Eye (tissue), 1 donor: Measurements from ENCODE around the gene HOXA9.

Experiments used
- DNase-seq: peaks from one replicate; pipeline ENCODE4 v3.0.0-alpha.2; 2015

The HOXA9 gene

GRCh38 chr7:27175626-27176523 lies 10.5 kb upstream of the HOXA9 start:
- no peak for DNase-seq

GRCh38 chr7:27174874-27175625 lies 9.7 kb upstream of the HOXA9 start:
- DNase-seq = no peak

DNA sequence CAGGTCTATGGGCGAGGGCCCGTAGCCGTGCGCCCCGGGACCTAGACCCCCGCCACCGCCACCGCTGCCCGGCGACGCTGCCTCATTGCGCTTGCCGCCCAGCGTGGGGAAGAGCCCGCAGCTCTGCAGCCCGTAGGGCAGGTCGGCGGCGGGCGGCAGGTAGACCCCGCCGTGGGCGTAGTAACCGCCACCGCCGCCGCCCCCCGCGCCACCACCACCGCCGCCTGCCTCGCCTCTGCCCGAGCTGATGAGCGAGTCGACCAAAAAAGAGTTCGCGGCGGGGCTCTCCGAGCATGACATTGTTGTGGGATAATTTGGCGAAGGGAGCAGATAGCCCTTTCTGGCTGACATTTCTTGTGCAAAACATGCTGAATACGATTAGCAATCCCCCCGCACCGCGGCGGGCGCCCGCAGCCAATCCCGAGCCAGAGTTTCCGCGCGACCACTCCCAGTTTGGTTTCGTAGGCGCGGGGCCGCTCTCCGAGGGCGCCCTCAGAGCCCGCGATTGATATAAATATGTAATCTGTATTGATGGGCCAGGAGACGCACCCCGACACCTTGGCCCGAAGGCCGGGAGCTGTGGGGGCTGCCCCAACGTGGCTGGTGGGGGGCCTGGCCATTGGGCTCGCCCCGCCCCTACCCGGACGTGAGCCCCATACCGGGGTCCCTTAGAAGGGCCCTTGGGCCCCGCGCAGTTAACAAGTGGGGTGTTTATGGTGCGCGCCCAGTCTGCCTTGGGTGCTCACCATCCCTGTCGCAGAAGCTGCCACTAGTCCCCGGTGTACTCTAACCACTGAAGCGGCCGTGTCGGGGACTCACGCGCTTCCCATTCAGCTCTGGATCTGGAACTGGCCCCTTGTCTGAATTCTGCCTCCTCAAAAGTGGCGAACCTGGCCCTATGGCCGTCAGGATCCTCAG lies 8.9 kb upstream of the HOXA9 start, which contains the start of gene HOXA10:
HOXA10 (minus strand) TSS at position 365 of the 918 bp plus-strand sequence; CDS start at position 351, 14 bp downstream.
- DNase-seq = no peak

GRCh38 chr7:27173511-27173955 lies 8.2 kb upstream of the HOXA9 start:
- no peak for DNase-seq

GRCh38 chr7:27172823-27173510 lies 7.6 kb upstream of the HOXA9 start:
- DNase-seq = peak; percentile 70

- no peak for DNase-seq
These were observed 7.0 kb upstream of the HOXA9 start for GRCh38 chr7:27172315-27172774.

- no peak for DNase-seq
These were observed 6.4 kb upstream of the HOXA9 start for GRCh38 chr7:27171637-27172314.

- DNase-seq = no peak
These were observed 5.9 kb upstream of the HOXA9 start for GRCh38 chr7:27171325-27171636.

GRCh38 chr7:27170426-27171324 lies 5.3 kb upstream of the HOXA9 start:
- peak; percentile 69 for DNase-seq

DNA sequence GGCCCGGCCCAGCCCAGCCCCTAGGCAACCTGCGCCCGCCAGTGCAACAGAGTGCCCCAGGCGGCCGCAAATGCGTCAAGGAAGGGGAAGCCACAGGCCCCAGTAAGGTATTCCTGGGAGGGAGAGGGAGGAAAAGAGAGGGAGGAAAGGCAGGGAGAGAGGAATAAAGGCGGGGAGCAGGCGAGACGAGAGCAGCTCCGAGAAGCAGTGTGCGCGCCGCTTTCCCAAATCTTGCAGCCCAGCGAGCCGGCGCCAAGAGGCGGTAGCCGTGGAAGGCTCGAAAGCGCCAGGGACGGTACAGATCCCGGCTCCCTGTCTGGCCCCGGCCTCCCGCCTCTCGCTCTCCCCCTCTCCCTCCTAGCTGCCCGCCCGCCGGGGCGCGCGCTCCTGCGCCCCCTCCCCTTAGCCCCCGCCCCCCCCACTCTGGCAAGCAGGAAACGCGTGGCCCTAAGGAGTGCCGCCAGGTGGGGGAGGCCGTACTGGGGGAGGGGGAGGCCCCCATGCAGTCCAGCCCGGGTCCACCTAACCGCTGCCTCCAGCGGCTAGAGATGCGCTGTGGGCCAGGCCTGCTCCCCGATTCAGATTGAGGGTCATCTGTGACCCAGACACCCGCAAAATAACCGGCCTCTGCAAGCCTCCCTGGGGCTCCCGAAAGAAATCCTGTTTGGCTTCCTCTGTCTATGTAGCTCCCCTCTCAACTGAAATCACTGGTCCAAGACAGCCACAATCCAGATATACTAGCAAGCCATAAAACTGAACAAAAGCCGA lies 4.5 kb upstream of the HOXA9 start:
- DNase-seq = no peak

DNA sequence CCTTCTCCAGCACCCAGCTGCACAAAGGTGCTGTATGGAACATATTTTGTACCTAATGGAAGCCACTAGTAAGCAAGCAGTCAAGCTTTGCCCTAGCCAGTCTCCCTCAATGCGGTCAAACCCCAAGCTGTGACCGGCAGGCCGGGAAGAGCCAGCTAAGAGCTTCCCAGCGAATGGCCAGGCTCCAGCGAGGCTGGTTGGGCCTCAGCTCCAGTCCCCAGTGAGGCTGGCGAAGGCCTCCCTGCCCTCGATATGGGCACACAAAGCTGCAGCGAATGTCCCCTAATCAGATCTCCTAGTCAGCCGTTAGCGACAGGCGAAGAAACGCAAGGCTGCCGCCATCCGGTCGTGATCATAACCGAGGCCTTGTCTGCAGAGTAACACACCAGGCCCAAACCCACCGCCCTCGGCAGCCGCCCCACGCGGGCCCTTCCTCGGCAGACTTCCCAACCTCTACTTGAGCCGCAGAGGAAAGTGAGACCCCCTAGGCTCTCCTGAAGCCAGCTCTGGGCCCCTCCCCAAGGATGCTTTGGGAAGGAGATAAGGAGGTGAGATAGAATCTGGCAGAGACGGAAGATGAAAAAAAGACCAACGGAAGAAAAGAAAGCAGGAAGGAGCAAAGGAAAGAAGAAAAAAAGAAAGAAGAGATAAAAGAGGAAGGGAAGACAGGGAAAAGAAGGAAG lies 3.1 kb upstream of the HOXA9 start:
- peak; percentile 71 for DNase-seq

GRCh38 chr7:27167916-27168264 lies 2.6 kb upstream of the HOXA9 start:
- no peak for DNase-seq

DNA sequence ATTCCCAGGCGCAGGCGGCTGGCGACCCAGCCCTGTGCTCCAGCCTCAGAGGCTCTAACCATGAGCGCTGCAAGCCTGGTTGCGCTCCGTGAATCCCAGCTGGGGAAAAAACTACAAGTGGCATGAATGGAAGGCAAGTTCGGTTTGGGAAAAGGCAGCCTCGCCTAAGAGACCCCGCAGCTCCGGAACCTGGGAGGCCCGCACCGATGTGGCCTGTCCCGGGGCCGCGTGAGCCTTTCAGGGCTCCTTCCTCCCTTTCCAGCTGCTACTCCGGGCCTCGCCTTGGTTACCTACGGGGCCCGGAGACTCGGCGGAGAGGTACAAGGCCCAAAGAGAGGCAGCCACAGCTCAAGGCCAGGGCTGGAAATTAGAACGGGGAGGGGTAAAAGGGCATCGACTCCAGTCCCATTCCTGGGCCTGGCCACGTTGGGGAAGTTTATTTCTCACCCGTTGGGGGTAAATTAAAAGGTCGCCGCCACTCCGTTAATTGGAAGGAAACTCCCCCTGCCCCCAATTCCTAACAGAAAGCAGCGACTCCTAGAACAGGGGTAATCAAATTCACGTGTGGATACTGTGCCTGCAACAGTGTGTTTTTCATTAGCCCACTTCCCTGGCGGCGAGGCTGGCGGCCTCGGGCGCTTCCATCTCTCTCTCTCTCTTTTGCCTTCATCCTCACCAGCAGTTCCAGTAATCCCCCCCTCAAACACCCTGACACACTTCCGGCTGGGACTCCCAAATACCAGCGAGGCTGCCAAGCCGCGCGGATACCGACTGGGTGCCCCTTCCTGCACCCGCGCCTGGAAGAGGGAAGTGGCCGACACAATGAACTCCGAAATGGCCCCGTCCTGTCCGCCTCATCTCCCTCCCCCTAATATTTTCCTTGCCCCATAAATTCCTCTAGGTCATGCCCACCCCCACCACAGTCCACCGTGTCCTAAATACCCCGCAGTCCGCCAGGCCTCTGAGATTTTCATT lies 1.5 kb upstream of the HOXA9 start:
- DNase-seq = no peak

GRCh38 chr7:27165996-27166530 lies 726 bp upstream of the HOXA9 start:
- no peak for DNase-seq

- no peak for DNase-seq
These were observed 809 bp downstream of the HOXA9 start for GRCh38 chr7:27164367-27165088.

DNA sequence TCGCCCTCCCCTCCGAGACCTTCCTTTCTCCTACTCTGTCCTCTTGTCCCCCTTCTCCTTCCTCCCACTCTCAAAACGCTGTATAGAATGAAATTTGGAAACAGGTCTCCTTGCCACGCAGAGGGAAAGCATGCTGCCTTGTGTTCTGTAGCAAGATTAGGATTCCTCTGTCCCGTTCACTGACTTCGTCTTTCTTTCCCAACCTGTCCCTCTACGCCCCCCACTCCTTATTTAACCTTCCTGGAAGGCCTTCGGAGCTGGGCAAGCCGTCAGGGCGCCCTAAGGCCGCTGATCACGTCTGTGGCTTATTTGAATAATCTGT lies 1.3 kb downstream of the HOXA9 start:
- no peak for DNase-seq
